GM10847 (cell line): ENCODE measurements around the gene NSMCE1.

Experiments used
- POLR2A ChIP-seq: IDR thresholded peaks from 2 replicates; pipeline ENCODE4 v1.6.1; 2011; ENCODE audit not compliant: insufficient read length; ENCODE audit errors: extremely low read depth

The NSMCE1 gene

GRCh38 chr16:27308792-27309191, 40.2 kb upstream of the NSMCE1 start:
- no peak for TF ChIP-seq POLR2A

- TF ChIP-seq POLR2A = no peak
Observed at GRCh38 chr16:27305839-27306442, 37.4 kb upstream of the NSMCE1 start.

GRCh38 chr16:27304881-27305745, 36.5 kb upstream of the NSMCE1 start:
- no peak for TF ChIP-seq POLR2A

GRCh38 chr16:27304102-27304501, 35.5 kb upstream of the NSMCE1 start:
- no peak for TF ChIP-seq POLR2A

GRCh38 chr16:27303256-27304100, 34.9 kb upstream of the NSMCE1 start:
- no peak for TF ChIP-seq POLR2A

GRCh38 chr16:27302126-27302525, 33.6 kb upstream of the NSMCE1 start:
- TF ChIP-seq POLR2A = no peak

- no peak for TF ChIP-seq POLR2A
Observed at GRCh38 chr16:27301236-27301861, 32.8 kb upstream of the NSMCE1 start.

GRCh38 chr16:27298132-27298531, 29.6 kb upstream of the NSMCE1 start:
- TF ChIP-seq POLR2A = no peak

GRCh38 chr16:27293343-27293742, 24.8 kb upstream of the NSMCE1 start:
- TF ChIP-seq POLR2A = no peak

- TF ChIP-seq POLR2A = no peak
Observed at GRCh38 chr16:27291722-27292240, 23.2 kb upstream of the NSMCE1 start.

GRCh38 chr16:27291106-27291505, 22.5 kb upstream of the NSMCE1 start:
- no peak for TF ChIP-seq POLR2A

- TF ChIP-seq POLR2A = no peak
Observed at GRCh38 chr16:27290562-27290961, 22.0 kb upstream of the NSMCE1 start.

- no peak for TF ChIP-seq POLR2A
Observed at GRCh38 chr16:27289669-27290068, 21.1 kb upstream of the NSMCE1 start.

- TF ChIP-seq POLR2A = no peak
Observed at GRCh38 chr16:27287887-27288286, 19.3 kb upstream of the NSMCE1 start.

- TF ChIP-seq POLR2A = no peak
Observed at GRCh38 chr16:27287051-27287811, 18.7 kb upstream of the NSMCE1 start.

GRCh38 chr16:27286451-27286850, 17.9 kb upstream of the NSMCE1 start:
- TF ChIP-seq POLR2A = no peak
